NCI-H2107 treated with DMSO at 0.1 percent for 48 hours (cell line): ENCODE results near the gene PPP6R3.

Experiments
- DNase-seq: peaks from one replicate; lab custom pipeline; 2025; ENCODE audit not compliant: unreplicated experiment; lab: John Stamatoyannopoulos, UW

Gene PPP6R3

GRCh38 chr11:68643585-68643984 is 183.0 kb downstream of the PPP6R3 start:
- no peak for DNase-seq

GRCh38 chr11:68646832-68647231 is 186.3 kb downstream of the PPP6R3 start:
- no peak for DNase-seq

- DNase-seq = no peak
Observed at GRCh38 chr11:68649851-68650555, 189.5 kb downstream of the PPP6R3 start.

- no peak for DNase-seq
Observed at GRCh38 chr11:68650801-68651200, 190.2 kb downstream of the PPP6R3 start.

- no peak for DNase-seq
Observed at GRCh38 chr11:68651208-68651984, 190.8 kb downstream of the PPP6R3 start.

GRCh38 chr11:68651985-68652682 is 191.6 kb downstream of the PPP6R3 start:
- no peak for DNase-seq

GRCh38 chr11:68652683-68653156 is 192.2 kb downstream of the PPP6R3 start:
- DNase-seq = no peak

- no peak for DNase-seq
Observed at GRCh38 chr11:68653486-68654430, 193.2 kb downstream of the PPP6R3 start.

- DNase-seq = no peak
Observed at GRCh38 chr11:68654978-68655377, 194.4 kb downstream of the PPP6R3 start.

- no peak for DNase-seq
Observed at GRCh38 chr11:68655406-68655805, 194.9 kb downstream of the PPP6R3 start.

- DNase-seq = no peak
Observed at GRCh38 chr11:68655806-68656205, 195.3 kb downstream of the PPP6R3 start.

- no peak for DNase-seq
Observed at GRCh38 chr11:68657021-68657780, 196.6 kb downstream of the PPP6R3 start.

- no peak for DNase-seq
Observed at GRCh38 chr11:68658097-68658496, 197.5 kb downstream of the PPP6R3 start.

GRCh38 chr11:68658661-68659060 is 198.1 kb downstream of the PPP6R3 start:
- DNase-seq = no peak

GRCh38 chr11:68659158-68659921 is 198.8 kb downstream of the PPP6R3 start:
- peak; percentile 94 for DNase-seq

GRCh38 chr11:68660066-68660810 is 199.7 kb downstream of the PPP6R3 start:
- no peak for DNase-seq

GRCh38 chr11:68661014-68661413 is 200.5 kb downstream of the PPP6R3 start:
- no peak for DNase-seq
